WTC11 (cell line): ENCODE measurements around the gene RFTN1.

Source experiments
- ATF1 ChIP-seq: sonication (generic); formaldehyde crosslinking; IDR thresholded peaks from 2 replicates; pipeline ENCODE4 v1.8.1; 2023; ENCODE audit warnings: mild to moderate bottlenecking, moderate library complexity, missing genetic modification reagents
- CTCF ChIP-seq: fragments of 200-600 bp; IDR thresholded peaks from 2 replicates; pipeline ENCODE4 v1.8.0; 2022; ENCODE audit warnings: antibody characterized with exemption
- E2F5 ChIP-seq: sonication (generic); formaldehyde crosslinking; IDR thresholded peaks from 2 replicates; pipeline ENCODE4 v1.8.1; 2022; ENCODE audit warnings: mild to moderate bottlenecking, moderate library complexity, missing genetic modification reagents
- MAX ChIP-seq: sonication (generic); formaldehyde crosslinking; IDR thresholded peaks from 2 replicates; pipeline ENCODE4 v1.8.0; 2022; ENCODE audit warnings: mild to moderate bottlenecking, missing genetic modification reagents
- PRDM15 ChIP-seq: sonication (generic); formaldehyde crosslinking; IDR thresholded peaks from 2 replicates; pipeline ENCODE4 v1.8.0; 2022; ENCODE audit warnings: missing genetic modification reagents
- USF2 ChIP-seq: sonication (generic); formaldehyde crosslinking; IDR thresholded peaks from 2 replicates; pipeline ENCODE4 v1.8.1; 2023; ENCODE audit warnings: mild to moderate bottlenecking, missing genetic modification reagents, moderate library complexity
- TF ChIP-seq, protein P1 (sequence below): sonication (generic); formaldehyde crosslinking; IDR thresholded peaks from 2 replicates; pipeline ENCODE4 v1.8.0; 2022; ENCODE audit warnings: mild to moderate bottlenecking, missing genetic modification reagents

DNA sequence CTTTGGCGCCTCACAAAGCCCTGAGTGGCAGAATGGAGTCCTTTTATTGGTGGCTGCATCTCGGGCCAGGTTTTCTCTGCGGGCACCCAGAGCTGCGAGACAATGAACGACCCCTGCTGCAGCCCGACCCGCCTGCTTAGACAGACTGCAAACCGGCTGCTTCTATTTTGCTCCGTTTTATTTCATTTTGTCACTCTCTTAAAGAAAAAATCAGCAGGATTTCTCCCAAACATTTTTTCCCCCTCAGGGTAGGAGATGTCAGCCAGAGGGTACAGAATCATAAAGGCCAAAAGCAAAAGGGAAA, 183.7 kb downstream of the RFTN1 start:
- TF ChIP-seq PRDM15 (CRISPR knock-in tag): no peak
- TF ChIP-seq CTCF: no peak
- no peak for TF ChIP-seq MAX
- no peak for TF ChIP-seq ATF1 (CRISPR knock-in tag)
- TF ChIP-seq E2F5 (CRISPR knock-in tag): no peak
- no peak for TF ChIP-seq USF2 (CRISPR knock-in tag)
- TF ChIP-seq, protein P1, sequence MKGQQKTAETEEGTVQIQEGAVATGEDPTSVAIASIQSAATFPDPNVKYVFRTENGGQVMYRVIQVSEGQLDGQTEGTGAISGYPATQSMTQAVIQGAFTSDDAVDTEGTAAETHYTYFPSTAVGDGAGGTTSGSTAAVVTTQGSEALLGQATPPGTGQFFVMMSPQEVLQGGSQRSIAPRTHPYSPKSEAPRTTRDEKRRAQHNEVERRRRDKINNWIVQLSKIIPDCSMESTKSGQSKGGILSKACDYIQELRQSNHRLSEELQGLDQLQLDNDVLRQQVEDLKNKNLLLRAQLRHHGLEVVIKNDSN: no peak
